GM23338 (cell line): ENCODE data around the gene CELF2. TPM values are rescaled to one million over a fixed set of nuclear protein-coding genes. Genes with fewer than 3 reads are reported as not detected.

Experiments used
- ATAC-seq: fragments of 200-7000 bp; cut with Tn5 transposase; 3 replicates; pipeline ENCODE4 v1.9.1; 2020
- DNase-seq: peaks from one replicate; pipeline ENCODE4 v3.0.0-alpha.2; 2015; ENCODE audit warnings: low spot score
- H2AFZ ChIP-seq: fragments of 200-600 bp; sonication (generic); 2 replicates; pipeline ENCODE4 v1.8.0; 2016; ENCODE audit warnings: antibody characterized with exemption, mild to moderate bottlenecking, moderate library complexity
- H3F3A ChIP-seq: fragments of 200-600 bp; sonication (generic); replicated peaks from 2 replicates; pipeline ENCODE4 v1.8.0; 2017; ENCODE audit warnings: antibody characterized with exemption, mixed run types, low read depth
- H3K27ac ChIP-seq: fragments of 200-600 bp; sonication (generic); 2 replicates; pipeline ENCODE4 v1.6.1; 2016; ENCODE audit warnings: low read depth
- H3K27me3 ChIP-seq: fragments of 200-600 bp; sonication (generic); 2 replicates; pipeline ENCODE4 v1.8.0; 2016; ENCODE audit warnings: mild to moderate bottlenecking, mixed run types, moderate library complexity; ENCODE audit not compliant: insufficient read depth
- H3K36me3 ChIP-seq: fragments of 200-600 bp; sonication (generic); 2 replicates; pipeline ENCODE4 v1.8.0; 2016; ENCODE audit warnings: mild to moderate bottlenecking; ENCODE audit not compliant: insufficient read depth
- H3K4me1 ChIP-seq: fragments of 200-600 bp; sonication (generic); 2 replicates; pipeline ENCODE4 v1.8.0; 2016; ENCODE audit warnings: mild to moderate bottlenecking, moderate library complexity; ENCODE audit not compliant: insufficient read depth
- H3K4me2 ChIP-seq: fragments of 200-600 bp; sonication (generic); 2 replicates; pipeline ENCODE4 v1.7.1; 2017; ENCODE audit warnings: mixed run types
- H3K4me3 ChIP-seq: fragments of 200-600 bp; sonication (generic); 2 replicates; pipeline ENCODE4 v1.6.1; 2016; ENCODE audit warnings: mixed run types
- H3K79me2 ChIP-seq: fragments of 200-600 bp; sonication (generic); replicated peaks from 2 replicates; pipeline ENCODE4 v1.8.0; 2017; ENCODE audit warnings: mild to moderate bottlenecking; ENCODE audit not compliant: insufficient read depth
- H3K9me2 ChIP-seq: fragments of 200-600 bp; sonication (generic); 2 replicates; pipeline ENCODE4 v1.8.0; 2017; ENCODE audit not compliant: insufficient read depth
- H4K20me1 ChIP-seq: fragments of 200-600 bp; sonication (generic); replicated peaks from 2 replicates; pipeline ENCODE4 v1.8.0; 2017; ENCODE audit warnings: mild to moderate bottlenecking; ENCODE audit not compliant: insufficient read depth
- H3K27ac Mint-ChIP-seq: 2 replicates; pipeline ENCODE4 v1.8.0; 2020; ENCODE audit warnings: inconsistent platforms, mild to moderate bottlenecking, moderate library complexity, mixed read lengths
- H3K27me3 Mint-ChIP-seq: 3 replicates; pipeline ENCODE4 v1.8.0; 2022; ENCODE audit warnings: low read depth, mild to moderate bottlenecking, moderate library complexity, mixed read lengths, inconsistent platforms; ENCODE audit not compliant: insufficient read depth, poor library complexity
- H3K36me3 Mint-ChIP-seq: 3 replicates; pipeline ENCODE4 v1.8.0; 2021; ENCODE audit warnings: low read depth, mild to moderate bottlenecking, inconsistent platforms, moderate library complexity, mixed read lengths
- H3K4me1 Mint-ChIP-seq: 3 replicates; pipeline ENCODE4 v1.8.0; 2020; ENCODE audit warnings: mild to moderate bottlenecking, inconsistent platforms, mixed read lengths
- H3K4me3 Mint-ChIP-seq: 3 replicates; pipeline ENCODE4 v1.8.0; 2021; ENCODE audit warnings: moderate library complexity, mild to moderate bottlenecking, inconsistent platforms, mixed read lengths
- H3K9me3 Mint-ChIP-seq: 3 replicates; pipeline ENCODE4 v1.8.0; 2020; ENCODE audit warnings: moderate library complexity, mild to moderate bottlenecking, inconsistent platforms, mixed read lengths
- CREB1 ChIP-seq: fragments of 250-450 bp; sonication (Bioruptor Pico); IDR thresholded peaks from 2 replicates; pipeline ENCODE4 v1.5.0; 2020; ENCODE audit warnings: low read depth, mild to moderate bottlenecking, moderate library complexity
- CTCF ChIP-seq, 2 experiments: fragments of 200-600 bp in 1 of 2; sonication (generic) in 1 of 2; conservative IDR thresholded peaks; 2 replicates each; pipeline versions ENCODE4 v1.5.1 to v1.6.1; 2016 to 2017; ENCODE audit warnings: antibody characterized with exemption in 2 of 2, low read depth in 2 of 2, mild to moderate bottlenecking in 2 of 2, moderate library complexity in 1 of 2
- ETS1 ChIP-seq: IDR thresholded peaks from 2 replicates; pipeline ENCODE4 v1.6.1; 2016; ENCODE audit warnings: antibody characterized with exemption
- EZH2 ChIP-seq: fragments of 200-600 bp; sonication (generic); IDR thresholded peaks from one replicate; pipeline ENCODE4 v1.8.0; 2017; ENCODE audit warnings: antibody characterized with exemption, mild to moderate bottlenecking, low read depth; ENCODE audit not compliant: unreplicated experiment
- EZH2phosphoT487 ChIP-seq: fragments of 200-600 bp; sonication (generic); IDR thresholded peaks from one replicate; pipeline ENCODE4 v1.8.1; 2018; ENCODE audit warnings: antibody characterized with exemption; ENCODE audit not compliant: unreplicated experiment
- JUNB ChIP-seq: IDR thresholded peaks from one replicate; pipeline ENCODE4 v1.6.1; 2016; ENCODE audit warnings: antibody characterized with exemption; ENCODE audit not compliant: unreplicated experiment
- NANOG ChIP-seq: IDR thresholded peaks from 2 replicates; pipeline ENCODE4 v1.6.1; 2016; ENCODE audit warnings: antibody characterized with exemption, borderline replicate concordance
- POLR2AphosphoS5 ChIP-seq: IDR thresholded peaks from 2 replicates; pipeline ENCODE4 v1.6.1; 2016; ENCODE audit warnings: antibody characterized with exemption, low read depth
- REST ChIP-seq: IDR thresholded peaks from one replicate; pipeline ENCODE4 v1.6.1; 2018; ENCODE audit warnings: antibody characterized with exemption; ENCODE audit not compliant: unreplicated experiment
- STAT1 ChIP-seq: IDR thresholded peaks from one replicate; pipeline ENCODE4 v1.6.1; 2016; ENCODE audit warnings: antibody characterized with exemption; ENCODE audit not compliant: unreplicated experiment
- ZNF114 ChIP-seq: fragments of 250-450 bp; sonication (Bioruptor Pico); IDR thresholded peaks from 2 replicates; pipeline ENCODE4 v1.5.0; 2020; ENCODE audit warnings: mild to moderate bottlenecking, moderate library complexity
- ZNF331 ChIP-seq: fragments of 250-450 bp; sonication (Bioruptor Pico); IDR thresholded peaks from 2 replicates; pipeline ENCODE4 v1.5.0; 2020; ENCODE audit warnings: low read depth, mild to moderate bottlenecking, moderate library complexity
- ZNF462 ChIP-seq: fragments of 250-450 bp; sonication (Bioruptor Pico); IDR thresholded peaks from 2 replicates; pipeline ENCODE4 v1.5.0; 2020; ENCODE audit warnings: mild to moderate bottlenecking, moderate library complexity
- polyA plus RNA-seq: library from polyadenylated mRNA; unstranded; fragments of >200 nt; fragmentation: Nextera tagmentation; extraction: Ambion mirVana; gene quantifications from 2 replicates; pipeline ENCODE4 v1.2.1, GENCODE V29; 2016
- total RNA-seq: library from RNA; depleted of rRNA; stranded (reverse); fragments of >200 nt; shearing (Covaris generic); gene quantifications from 2 replicates; pipeline ENCODE4 v1.2.3, GENCODE V29; 2014

CELF2 gene
- total and polyA plus RNA-seq, 2 experiments from 2014 or later = 18.1 to 22.5 TPM

- Histone ChIP-seq H3K9me2 (no peaks in the 10 kb centered on the region), H3F3A (no peaks in the 10 kb centered on the region), H3K79me2 (no peaks in the 10 kb centered on the region), H3K36me3 (no peaks in the 10 kb centered on the region), H3K27me3 (no peaks in the 10 kb centered on the region), H3K4me1 (peaks cover 12% of the 10 kb centered on the region), H3K4me3 (no peak overlapping the region), H3K4me2 (no peak overlapping the region), H3K27ac (no peak overlapping the region), H4K20me1 (no peaks in the 10 kb centered on the region), H2AFZ (no peak overlapping the region)
- no peak for DNase-seq
- Mint-ChIP-seq H3K4me1 (peaks cover 22% of the 10 kb centered on the region), H3K9me3 (no peaks in the 10 kb centered on the region), H3K4me3 (no peak overlapping the region), H3K27ac (no peak overlapping the region), H3K36me3 (no peaks in the 10 kb centered on the region), H3K27me3 (peaks cover 2% of the 10 kb centered on the region)
- ATAC-seq = no peak
- TF ChIP-seq JUNB (no peak), ZNF462 (CRISPR knock-in tag) (no peak), EZH2 (no peak), ETS1 (no peak), NANOG (no peak), ZNF331 (CRISPR knock-in tag) (no peak), STAT1 (no peak), ZNF114 (CRISPR knock-in tag) (no peak), CREB1 (CRISPR knock-in tag) (no peak), EZH2phosphoT487 (no peak), REST (no peak), POLR2AphosphoS5 (no peak), CTCF (conservative IDR thresholded peaks at IDR 0.05; ENCODE audit: low read depth in 2 of 2) (no peak)
These were observed 207.2 kb downstream of the CELF2 start for GRCh38 chr10:11224792-11225416.
